ENCODE results near the gene KIAA1958.

Gene KIAA1958

DNA sequence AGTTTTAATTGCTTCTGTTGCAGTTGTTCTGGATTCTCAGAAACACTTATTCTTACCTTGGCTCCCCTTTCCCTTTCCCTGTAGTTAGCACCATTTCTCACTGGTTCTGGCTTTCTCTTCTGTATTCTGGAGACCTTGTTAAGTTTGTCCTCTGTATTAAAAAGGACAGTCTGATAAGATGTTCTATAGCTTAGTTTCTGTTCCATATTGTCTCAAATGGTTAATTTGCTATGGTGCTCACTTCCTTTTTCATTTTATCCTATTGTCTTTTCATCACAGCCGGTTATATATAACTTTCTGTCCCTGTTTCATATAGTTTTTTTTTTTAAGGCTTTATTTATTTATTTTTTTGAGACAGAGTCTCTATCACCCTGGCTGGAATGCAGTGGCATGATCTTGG lies 41.4 kb upstream of the KIAA1958 start:
- no peak for DNase-seq (ENCODE audit: extremely low read depth, low read depth)
- TF ChIP-seq, protein P1, sequence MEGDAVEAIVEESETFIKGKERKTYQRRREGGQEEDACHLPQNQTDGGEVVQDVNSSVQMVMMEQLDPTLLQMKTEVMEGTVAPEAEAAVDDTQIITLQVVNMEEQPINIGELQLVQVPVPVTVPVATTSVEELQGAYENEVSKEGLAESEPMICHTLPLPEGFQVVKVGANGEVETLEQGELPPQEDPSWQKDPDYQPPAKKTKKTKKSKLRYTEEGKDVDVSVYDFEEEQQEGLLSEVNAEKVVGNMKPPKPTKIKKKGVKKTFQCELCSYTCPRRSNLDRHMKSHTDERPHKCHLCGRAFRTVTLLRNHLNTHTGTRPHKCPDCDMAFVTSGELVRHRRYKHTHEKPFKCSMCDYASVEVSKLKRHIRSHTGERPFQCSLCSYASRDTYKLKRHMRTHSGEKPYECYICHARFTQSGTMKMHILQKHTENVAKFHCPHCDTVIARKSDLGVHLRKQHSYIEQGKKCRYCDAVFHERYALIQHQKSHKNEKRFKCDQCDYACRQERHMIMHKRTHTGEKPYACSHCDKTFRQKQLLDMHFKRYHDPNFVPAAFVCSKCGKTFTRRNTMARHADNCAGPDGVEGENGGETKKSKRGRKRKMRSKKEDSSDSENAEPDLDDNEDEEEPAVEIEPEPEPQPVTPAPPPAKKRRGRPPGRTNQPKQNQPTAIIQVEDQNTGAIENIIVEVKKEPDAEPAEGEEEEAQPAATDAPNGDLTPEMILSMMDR (IDR thresholded peaks at IDR 0.05; ENCODE audit: low read depth, low read length, missing control alignments) = no peak
- no peak overlapping the region for H3K4me3 ChIP-seq (replicated peaks; ENCODE audit: low read depth, low read length)

DNA sequence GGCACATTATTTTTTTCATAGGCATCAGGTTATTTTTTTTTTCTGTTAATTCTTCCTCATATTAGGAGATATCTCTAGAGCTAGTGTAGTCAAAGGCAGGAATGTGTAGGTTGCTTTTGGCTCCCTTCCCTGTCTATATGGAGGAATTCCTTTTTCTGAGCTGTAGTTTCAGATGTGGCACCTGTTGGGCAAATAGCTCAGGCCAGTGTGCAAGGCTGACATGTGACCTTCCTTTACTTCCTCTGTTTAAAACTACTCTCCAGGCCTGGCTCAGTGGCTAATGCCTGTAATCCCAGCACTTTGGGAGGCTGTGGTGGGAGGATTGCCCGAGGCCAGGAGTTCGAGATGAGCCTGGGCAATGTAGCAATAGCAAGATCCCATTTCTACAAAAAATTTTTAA lies 40.5 kb upstream of the KIAA1958 start:
- no peak for DNase-seq (ENCODE audit: extremely low read depth, low read depth)
- TF ChIP-seq, protein P1 (IDR thresholded peaks at IDR 0.05; ENCODE audit: low read depth, low read length, missing control alignments) = no peak
- no peak overlapping the region for H3K4me3 ChIP-seq (replicated peaks; ENCODE audit: low read depth, low read length)

DNA sequence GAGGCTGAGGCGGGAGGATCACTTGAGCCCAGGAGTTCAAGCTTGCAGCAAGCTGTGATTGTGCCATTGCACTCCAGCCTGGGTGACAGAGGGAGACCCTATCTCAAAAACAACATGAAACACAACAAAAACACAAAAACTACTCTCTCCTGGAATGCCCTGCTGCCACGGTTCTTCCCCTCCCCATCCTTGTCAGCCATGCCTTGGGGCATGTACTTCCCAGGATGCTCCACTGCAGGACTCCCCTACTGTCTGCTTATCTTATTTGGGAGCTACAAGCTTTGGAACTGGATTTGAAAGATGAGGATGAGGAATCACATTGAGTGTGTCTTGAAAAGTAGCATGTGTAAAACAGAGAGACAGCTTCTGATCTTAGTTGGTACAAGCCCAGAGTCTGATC lies 40.1 kb upstream of the KIAA1958 start:
- TF ChIP-seq, protein P1 (IDR thresholded peaks at IDR 0.05; ENCODE audit: low read depth, low read length, missing control alignments) = no peak
- no peak for DNase-seq (ENCODE audit: extremely low read depth, low read depth)
- H3K4me3 ChIP-seq (replicated peaks; ENCODE audit: low read depth, low read length) = no peak overlapping the region

- peak; percentile 1 for DNase-seq (ENCODE audit: extremely low read depth, low read depth)
- H3K4me3 ChIP-seq (replicated peaks; ENCODE audit: low read depth, low read length) = no peak overlapping the region
- TF ChIP-seq, protein P1 (IDR thresholded peaks at IDR 0.05; ENCODE audit: low read depth, low read length, missing control alignments) = no peak
These were observed 39.3 kb upstream of the KIAA1958 start for GRCh38 chr9:112447283-112447761.

- no peak overlapping the region for H3K4me3 ChIP-seq (replicated peaks; ENCODE audit: low read depth, low read length)
- TF ChIP-seq, protein P1 (IDR thresholded peaks at IDR 0.05; ENCODE audit: low read depth, low read length, missing control alignments) = no peak
- no peak for DNase-seq (ENCODE audit: extremely low read depth, low read depth)
These were observed 23.8 kb upstream of the KIAA1958 start for GRCh38 chr9:112462855-112463254.

DNA sequence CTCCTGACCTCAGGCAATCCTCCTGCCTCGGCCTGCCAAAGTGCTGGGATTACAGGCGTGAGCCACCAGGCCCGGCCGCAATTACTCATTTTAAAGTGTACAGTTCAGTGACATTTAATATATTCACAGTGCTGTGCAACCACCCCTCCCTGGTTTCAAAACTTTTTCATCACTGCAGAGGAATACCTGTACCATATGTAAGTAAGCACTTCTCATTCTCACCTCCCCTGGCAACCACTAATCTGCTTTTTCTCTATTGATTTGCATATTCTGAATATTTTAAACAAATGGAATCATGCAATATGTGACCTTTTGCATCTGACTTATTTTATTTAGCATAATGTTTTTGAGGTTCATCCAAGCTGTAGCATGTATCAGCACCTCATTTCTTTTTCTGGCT lies 21.3 kb upstream of the KIAA1958 start:
- TF ChIP-seq, protein P1 (IDR thresholded peaks at IDR 0.05; ENCODE audit: low read depth, low read length, missing control alignments) = no peak
- DNase-seq (ENCODE audit: extremely low read depth, low read depth) = no peak
- no peak overlapping the region for H3K4me3 ChIP-seq (replicated peaks; ENCODE audit: low read depth, low read length)

DNA sequence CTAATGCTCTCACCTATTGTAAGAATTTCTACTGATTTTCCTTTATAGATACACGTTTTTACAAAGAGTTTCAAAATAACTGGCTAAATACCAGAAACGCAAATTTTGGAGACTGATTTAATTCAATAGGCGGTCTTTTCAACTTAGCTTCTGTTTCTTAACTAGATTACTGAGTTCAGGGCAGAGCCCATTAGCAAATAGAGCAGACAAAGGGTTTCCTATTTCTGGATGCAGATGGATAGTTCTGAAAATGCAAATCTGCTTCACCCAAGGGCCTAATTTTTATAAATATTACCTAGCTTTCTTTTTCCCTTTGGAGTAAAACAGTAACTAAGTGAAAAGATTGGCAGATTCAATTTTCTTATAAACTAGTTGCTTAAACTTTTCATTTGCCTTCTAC lies 13.6 kb upstream of the KIAA1958 start:
- H3K4me3 ChIP-seq (replicated peaks; ENCODE audit: low read depth, low read length) = no peak overlapping the region
- DNase-seq (ENCODE audit: extremely low read depth, low read depth) = no peak
- TF ChIP-seq, protein P1 (IDR thresholded peaks at IDR 0.05; ENCODE audit: low read depth, low read length, missing control alignments) = no peak
